Measurements from ENCODE around the gene PFKM. TPM values are rescaled to one million over a fixed set of nuclear protein-coding genes. Genes with fewer than 3 reads are reported as not detected.

PFKM gene
- 100 to 1,000 TPM; 106 to 114 (median 111) TPM for polyA plus RNA-seq (ENCODE audit: insufficient read length in 3 of 3)

DNA sequence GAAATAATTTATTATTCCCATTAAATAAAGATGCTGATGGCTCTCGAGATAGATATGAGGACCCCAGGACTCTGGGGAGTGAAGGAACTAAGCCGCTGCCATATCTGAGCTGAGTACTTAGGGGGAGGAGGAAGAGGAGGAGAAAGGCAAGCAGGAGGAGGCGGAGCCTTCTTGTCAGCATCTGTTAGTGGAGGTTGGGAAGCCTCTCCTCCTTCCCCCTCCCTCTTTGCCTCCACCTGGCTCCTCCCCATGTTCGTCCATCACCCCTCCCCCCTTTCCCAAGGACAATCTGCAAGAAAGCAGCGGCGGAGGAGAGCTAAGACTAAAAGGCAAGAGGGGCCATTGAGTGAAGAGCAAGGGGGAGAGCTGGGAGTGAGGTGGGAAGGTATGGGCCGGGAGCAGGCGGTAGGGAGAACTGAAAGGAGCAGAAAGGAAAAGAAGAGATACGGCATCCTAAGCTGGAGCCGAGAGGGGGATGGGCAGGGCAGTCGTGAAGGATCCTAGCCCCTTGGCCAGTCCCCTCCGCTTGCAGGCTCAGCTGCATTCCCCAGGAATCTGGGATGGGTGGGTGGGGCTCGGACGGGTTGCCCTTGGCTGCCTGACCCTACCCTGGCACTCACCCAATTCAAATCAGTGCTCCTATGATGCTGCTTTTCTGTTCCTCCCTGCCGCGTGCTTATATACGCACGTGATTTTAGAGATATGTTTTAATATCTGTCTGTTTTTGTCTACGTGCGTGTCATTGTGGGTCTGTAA lies at the start of gene PFKM:
Gene PFKM, plus strand, starts transcription at position 287 of the 756 bp plus-strand sequence. CDS start 3,411 bp downstream, outside the sequence.
- peak; percentile 81 to 86 (median 83) for DNase-seq (ENCODE audit: low read depth in 3 of 3, low spot score in 2 of 3)

DNA sequence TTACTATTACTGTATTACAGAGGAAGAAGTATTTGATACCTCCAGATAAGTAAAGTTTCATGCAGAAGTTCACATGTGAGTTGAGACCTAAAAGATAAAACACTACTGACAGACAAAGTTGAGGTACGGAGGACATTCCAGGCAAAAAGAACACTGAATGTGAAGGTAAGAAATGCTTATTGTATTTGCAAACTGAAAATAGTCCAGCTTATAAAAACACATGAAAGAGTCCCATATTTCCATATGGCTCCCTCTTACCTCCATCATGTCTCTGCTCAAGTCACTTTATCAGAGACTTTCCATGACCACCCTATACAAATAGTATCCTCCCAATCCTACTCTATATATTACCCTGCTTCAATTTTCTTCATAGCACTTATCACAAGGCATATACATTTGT lies 49.1 kb upstream of the PFKM start:
- DNase-seq (ENCODE audit: low read depth in 3 of 3, low spot score in 2 of 3) = no peak

DNA sequence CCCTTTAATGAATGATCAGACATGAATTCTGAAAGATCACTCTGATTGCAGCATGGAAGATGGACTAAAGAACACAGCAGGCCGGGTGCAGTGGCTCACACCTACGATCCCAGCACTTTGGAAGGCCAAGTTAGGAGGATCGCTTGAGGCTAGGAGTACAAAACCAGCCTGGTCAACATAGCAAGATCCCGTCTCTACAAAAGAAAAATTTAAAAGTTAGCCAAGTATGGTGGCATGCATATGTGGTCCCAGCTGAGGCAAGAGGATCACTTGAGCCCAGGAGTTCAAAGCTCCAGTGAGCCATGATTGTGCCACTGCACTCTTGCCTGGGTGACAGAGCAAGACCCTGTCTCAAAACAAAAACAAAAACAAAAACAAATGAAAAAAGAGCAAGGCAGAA lies 48.4 kb upstream of the PFKM start:
- no peak for DNase-seq (ENCODE audit: low read depth in 3 of 3, low spot score in 2 of 3)

DNA sequence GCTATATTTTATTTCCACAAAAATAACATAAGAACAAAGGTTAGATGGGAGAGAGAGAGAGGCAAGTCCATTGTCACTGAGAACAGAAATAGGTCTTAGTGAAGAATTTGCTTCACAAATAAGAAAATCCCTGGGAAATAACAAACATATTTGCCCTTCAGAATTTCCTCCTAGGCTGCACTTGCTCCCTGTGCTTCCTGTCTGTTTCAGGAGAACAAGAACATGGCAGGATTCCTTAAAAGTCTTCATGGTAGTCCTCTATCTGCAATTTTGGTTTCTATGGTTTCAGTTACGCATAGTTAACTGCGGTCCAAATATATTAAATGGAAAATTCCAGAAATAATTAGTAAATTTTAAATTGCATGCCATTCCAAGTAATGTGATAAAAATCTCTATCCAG lies 47.4 kb upstream of the PFKM start:
- no peak for DNase-seq (ENCODE audit: low read depth in 3 of 3, low spot score in 2 of 3)

DNA sequence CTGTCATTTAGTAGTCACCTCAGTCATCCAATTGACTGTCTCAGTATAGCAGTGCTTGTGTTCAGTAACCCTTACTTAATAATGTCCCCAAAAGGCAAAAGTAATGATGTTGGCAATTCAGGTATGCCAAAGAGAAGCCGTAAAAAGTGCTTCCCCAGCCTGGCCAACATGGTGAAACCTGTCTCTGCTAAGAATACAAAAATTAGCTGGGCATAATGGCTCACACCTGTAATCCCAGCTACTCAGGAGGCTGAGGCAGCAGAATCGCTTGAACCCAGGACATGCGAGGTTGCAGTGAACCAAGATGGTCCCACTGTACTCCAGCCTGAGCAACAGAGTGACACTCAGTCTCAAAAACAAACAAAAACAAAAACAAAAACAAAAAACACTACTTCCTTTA lies 46.9 kb upstream of the PFKM start:
- DNase-seq (ENCODE audit: low read depth in 3 of 3, low spot score in 2 of 3) = no peak

DNA sequence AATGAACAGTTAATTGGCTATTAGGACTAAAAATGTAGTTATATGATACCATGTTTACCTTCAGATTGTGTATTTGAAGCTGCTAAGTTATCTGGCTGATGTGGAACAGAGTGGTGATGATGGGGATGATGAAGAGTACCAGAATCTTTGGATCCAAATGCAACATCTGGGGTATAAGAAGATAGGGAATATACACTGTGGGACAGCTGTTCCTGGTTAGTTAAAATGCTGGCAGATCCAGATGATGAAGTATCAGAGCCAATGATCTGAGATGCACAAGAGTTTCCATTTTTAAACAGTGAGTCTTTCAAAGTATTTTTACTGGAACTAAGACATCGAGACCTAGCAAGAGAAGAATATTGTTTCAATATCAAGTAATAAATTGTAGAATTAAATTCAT lies 44.9 kb upstream of the PFKM start:
- DNase-seq (ENCODE audit: low read depth in 3 of 3, low spot score in 2 of 3) = no peak

DNA sequence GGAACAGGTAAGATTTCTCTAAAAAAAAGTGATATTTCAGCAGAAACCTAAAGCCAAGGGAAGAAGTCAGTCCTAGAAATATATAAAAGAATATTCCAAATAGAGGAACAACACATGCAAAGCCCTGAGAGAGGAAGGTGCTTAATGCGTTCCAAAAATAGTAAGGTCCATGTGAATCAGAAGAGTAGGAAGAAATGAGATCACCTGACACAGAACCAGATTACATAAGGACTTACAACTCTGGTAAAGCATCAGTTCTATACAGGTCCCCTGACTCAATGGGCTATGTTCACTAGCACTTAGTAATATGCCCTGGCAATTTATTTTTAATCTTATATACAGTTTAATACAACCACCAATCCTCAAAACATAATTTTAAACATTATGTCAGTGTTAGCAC lies 43.3 kb upstream of the PFKM start:
- no peak for DNase-seq (ENCODE audit: low read depth in 3 of 3, low spot score in 2 of 3)

DNA sequence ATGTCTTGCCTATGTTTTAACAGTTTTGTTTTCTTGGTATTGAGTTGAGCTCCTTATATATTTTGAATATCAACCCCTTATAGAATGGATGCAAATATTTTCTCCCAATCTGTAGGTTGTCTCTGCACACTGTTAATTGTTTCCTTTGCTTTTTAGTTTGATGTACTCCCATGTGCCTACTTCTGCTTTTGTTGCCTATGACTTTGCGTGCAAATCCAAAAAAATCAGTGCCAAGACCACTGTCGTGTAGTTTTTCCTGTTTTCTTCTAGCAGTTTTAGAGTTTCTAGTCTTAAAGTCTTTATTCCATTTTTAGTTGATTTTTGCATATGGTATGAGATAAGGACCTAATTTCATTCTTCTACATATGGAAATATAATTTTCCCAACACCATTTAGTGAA lies 42.1 kb upstream of the PFKM start:
- DNase-seq (ENCODE audit: low read depth in 3 of 3, low spot score in 2 of 3) = no peak

DNA sequence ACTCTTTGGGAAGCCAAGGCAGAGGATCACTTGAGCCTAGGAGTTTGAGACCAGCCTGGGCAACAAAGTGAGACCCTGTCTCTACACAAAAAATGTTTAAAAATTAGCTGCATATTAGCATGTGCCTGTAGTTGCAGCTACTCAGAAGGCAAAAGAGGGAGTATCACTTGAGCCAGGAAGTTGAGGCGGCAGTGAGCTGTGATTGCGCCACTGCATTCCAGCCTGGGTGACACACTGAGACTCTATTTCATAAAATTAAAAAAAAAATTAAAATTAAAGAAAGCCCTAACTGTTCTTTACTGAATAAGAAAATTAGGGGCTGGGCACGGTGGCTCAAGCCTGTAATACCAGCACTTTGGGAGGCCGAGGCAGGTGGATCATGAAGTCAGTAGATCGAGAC lies 40.3 kb upstream of the PFKM start:
- no peak for DNase-seq (ENCODE audit: low read depth in 3 of 3, low spot score in 2 of 3)

DNA sequence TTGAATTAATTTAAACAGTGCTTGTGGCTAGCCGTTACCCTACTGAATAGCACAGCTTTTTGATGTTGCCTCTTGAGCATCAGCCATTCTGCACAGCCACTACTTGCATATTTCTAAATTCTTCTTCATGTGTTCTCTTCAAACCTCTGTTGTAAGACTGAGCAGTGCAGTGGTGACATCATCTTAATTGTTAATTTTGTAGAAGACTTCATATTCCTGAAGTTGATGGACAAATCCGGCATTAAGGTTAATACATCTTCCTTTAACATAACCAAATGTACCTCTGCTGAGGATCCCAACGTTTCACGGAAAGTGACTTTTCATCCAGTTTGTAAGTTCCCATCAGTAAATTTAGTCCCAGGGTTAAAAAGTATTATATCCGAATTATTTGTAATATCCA lies 38.9 kb upstream of the PFKM start:
- DNase-seq (ENCODE audit: low read depth in 3 of 3, low spot score in 2 of 3) = no peak

DNA sequence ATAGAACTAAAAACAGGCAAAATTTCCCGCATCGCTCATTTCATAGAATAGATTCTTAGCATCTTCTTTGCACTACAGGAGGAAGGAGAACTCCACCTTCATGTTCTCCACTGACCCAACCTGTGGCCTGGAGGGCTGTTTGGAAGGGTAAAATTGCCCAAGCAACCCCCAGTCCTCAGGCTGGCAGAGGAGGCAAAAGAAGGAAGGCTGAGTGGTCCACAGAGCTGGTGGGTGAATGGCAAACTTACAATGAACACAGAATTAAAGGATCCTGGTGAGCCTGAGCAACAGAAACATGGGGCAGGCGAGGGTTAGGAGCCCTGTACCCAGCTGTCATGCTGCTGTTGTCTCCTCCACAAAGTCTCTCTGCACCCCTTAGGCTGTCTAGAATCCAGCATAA lies 38.3 kb upstream of the PFKM start:
- no peak for DNase-seq (ENCODE audit: low read depth in 3 of 3, low spot score in 2 of 3)

DNA sequence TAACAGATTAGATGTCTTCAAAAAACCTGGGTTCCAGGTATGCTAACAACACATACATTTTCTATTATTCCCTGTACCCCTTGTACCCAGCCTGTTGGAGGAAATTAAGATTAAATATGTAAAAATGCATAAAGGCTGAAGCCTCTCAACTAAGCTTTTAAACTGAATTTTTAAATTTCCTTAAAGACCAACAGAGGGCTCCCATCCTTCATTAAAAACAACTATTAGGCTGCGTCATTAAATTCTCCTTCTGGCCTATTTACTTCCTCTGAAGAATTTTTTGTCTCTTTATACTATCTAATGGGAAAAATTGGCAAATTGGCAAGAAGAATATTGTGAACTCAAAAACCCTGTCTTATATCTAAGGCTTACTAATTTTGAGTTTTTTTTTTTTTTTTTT lies 35.1 kb upstream of the PFKM start:
- no peak for DNase-seq (ENCODE audit: low read depth in 3 of 3, low spot score in 2 of 3)

DNA sequence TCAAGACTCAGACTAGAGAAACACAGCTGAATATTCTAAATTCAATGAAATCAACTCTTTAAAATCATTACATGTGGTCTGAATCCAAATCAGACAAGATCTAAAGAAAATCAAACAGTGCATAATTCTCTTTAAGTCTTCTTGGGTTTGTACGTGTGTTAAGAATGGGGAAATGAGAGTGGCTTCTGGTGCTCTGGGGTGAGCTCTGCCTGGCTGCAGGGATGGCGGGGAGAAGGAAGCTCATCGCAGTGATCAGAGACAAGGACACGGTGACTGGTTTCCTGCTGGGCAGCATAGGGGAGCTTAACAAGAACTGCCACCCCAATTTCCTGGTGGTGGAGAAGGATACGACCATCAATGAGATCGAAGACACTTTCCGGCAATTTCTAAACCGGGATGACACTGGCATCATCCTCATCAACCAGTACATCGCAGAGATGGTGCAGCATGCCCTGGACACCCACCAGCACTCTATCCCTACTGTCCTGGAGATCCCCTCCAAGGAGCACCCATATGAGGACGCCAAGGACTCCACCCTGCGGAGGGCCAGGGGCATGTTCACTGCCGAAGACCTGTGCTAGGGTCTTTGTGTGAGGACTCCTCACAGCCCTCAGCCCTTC lies 34.2 kb upstream of the PFKM start:
- no peak for DNase-seq (ENCODE audit: low read depth in 3 of 3, low spot score in 2 of 3)

DNA sequence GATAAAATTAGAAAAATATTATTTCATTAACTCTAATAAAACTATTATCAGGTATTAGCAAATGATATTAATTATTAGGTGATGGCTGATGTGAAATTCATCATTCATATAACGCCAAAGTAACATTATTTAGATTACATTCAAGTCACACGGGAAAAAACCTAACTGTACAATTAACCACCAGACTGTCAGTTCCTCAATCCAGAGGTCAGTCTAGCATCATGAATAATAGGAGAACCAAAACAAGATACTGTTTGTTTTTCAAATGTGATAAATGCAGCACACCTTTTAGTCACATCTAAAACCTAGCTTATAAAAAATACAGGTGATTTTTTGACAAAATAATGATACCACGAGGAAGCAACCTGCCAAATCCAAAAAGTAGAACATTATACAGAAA lies 32.8 kb upstream of the PFKM start:
- no peak for DNase-seq (ENCODE audit: low read depth in 3 of 3, low spot score in 2 of 3)

DNA sequence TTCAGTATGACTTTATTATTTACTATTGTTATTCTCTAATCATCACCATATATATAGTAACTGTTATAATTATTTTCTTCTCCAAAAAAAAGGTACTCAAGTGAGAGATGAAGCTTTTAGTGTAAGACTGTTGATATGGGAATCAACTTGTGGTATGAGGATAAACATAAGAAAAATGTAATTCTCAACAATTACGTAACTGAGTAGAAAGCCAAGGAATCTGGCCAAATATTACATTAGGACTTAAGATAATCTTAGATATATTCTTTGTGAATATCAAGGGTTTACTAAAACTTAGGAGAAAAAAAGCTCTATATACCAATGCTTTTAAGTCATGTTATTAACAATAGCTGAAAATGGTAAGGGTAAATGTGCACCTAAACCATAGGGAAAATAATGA lies 26.6 kb upstream of the PFKM start:
- no peak for DNase-seq (ENCODE audit: low read depth in 3 of 3, low spot score in 2 of 3)

DNA sequence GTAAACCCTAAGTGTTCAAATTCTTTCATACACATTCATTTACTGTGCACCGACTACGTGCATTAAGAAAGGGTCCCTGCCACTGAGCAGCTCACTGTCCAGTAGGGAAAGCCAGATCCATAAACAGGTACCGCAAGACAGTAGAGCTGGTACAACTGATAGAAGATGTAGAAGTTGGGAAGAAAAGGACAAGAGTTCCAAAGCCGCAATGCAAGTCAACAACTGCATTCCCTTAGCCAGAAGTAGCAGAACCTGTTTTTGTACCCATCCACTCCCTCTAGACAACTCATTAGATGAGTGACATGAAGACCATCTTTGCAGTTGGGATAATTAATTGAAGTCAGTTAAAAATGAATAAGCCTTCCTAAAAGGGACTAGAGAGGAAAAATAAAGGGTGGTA lies 14.6 kb upstream of the PFKM start:
- DNase-seq (ENCODE audit: low read depth in 3 of 3, low spot score in 2 of 3) = no peak

DNA sequence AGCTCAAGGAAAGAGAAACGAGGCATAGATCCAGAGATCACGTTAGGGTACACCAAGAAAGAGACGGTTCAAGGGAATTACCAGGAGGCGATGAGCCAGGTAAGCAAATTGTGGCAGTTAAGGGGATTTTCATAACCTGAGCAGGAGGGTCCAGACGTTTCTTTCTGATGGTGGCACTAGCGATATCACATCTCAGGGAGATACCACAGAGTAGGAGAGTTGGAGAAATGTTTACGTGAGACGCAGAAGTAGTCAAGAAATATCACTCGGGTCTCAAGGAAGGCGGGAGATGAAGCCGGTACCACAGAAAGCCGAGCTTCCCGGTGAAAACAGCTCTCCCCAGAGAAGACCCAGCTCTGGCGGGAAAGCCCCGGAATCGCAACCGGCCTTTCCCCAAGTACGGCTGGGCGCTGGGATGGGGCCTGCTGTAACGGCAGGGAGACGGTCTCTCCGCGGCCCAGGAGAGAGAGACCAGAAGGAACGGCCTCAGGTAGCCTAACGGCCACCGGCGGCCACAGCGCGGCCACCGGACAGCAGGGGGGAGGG lies 13.8 kb upstream of the PFKM start:
- peak; percentile 15 to 36 (median 24) for DNase-seq (ENCODE audit: low read depth in 3 of 3, low spot score in 2 of 3)

DNA sequence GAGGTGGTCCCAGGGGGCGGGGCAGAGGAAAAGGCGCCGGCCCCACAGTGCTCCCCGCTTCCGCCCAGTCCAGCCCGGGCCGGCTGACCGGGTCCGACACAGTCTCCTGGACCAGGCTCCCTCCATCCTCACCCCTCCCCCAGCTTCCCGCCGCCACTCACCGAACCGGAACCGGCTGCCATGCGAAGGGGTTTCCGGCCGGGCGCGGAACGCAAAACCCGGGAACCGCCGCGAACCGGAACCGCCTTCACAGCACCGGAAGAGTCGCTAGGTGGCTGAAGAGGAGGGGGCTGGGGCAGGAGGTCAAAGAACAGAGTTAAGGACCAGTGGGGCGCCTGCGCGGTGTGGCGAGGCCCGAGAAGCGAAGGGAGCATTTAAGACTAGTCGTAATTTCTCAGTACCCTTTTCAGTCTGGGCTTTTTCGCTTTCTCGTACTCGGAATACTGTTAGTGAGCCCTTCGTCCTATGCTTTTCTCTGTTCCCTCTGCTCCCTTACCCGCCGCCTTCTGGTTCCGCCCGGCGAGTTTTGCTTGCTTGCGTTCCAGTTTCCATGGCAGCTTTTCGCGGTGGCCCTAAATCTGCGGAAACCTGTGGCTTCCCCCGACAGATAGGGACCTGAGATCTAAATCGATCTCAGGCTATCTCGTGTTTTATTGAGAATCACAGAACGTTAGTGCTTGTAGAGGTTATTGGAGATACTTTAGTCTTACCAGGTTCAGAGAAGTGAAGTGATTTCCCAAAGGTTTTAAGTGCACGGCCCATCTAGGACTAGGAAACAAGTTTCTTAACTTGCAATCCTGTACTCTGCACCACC lies 13.1 kb upstream of the PFKM start, which contains the start of gene SENP1:
Gene SENP1, minus strand, starts transcription at position 213 of the 814 bp plus-strand sequence. CDS start 4,607 bp downstream, outside the sequence.
- DNase-seq (ENCODE audit: low read depth in 3 of 3, low spot score in 2 of 3) = peak; percentile 82 to 88 (median 88)

DNA sequence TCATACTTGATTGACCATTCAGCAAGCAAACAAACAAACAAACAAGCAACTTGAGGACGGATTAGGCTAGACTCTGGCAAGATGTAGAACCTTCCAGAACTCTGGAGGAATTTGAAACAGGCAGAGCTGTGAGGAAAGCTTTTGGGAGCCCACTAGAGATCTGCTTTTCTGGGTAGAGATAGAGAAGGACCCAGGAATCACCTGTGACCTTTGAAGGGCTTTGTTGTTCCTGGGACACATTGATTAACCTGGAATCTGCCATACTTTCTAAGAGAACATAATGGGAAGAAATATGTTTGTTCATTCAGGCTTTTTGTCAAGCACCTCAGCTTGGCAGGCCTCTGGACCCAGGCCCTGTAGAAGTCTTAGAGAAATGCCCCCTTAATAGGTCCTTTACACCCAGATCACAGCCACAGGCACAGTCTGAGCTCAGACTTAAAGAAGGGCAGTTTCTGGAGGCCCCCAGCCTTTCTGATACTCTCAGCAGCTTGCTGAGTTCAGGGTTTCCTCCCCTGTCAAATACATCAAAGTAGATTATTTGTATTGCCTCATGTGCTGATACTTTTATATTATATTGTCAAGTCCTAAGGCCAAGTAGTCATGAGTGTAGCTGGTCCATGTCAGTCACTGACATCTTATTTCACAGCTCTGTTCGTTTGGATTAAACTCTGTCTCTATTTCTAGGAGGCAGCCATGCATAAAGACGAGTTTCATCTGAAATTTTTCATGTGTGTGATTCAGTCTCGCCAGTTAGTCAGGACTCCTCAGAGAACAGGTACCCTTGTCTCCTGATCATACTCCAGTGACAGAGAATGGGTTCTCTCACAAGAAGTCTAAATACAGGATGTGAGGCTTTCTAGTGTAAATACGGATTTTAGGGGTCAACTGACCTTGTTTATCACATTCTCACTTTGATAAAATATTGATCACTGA lies 12.2 kb upstream of the PFKM start:
- no peak for DNase-seq (ENCODE audit: low read depth in 3 of 3, low spot score in 2 of 3)

DNA sequence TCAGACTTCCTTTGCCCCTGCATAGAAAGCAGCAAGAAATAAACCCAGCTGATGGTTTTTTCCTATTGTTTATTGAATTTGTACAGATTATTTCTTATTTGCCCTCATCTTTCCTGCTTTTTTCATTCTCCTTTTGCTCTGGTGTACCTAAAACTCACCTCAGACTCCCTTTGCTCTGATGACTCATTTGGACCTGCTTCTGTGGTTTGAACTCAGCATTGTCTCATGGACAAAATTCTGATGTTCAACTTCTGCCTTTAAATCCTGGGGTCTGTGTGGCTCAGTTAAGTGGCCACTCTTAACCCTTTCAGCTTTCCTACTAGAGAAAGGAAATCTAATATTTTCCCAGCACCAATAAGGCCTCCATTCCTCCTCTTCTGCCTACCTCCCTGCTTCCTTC lies 9.7 kb upstream of the PFKM start:
- DNase-seq (ENCODE audit: low read depth in 3 of 3, low spot score in 2 of 3) = no peak
